Measurements from ENCODE around the gene NDRG3.

GRCh38 chr20:36775826-36776225 is 29.9 kb upstream of the NDRG3 start:
- TF ChIP-seq CTCF (IDR thresholded peaks at IDR 0.05; ENCODE audit: insufficient read depth, low read length) (no peak), POLR2AphosphoS5 (IDR thresholded peaks at IDR 0.05; ENCODE audit: low read depth) (no peak)
